Tibial nerve (tissue), 4 donors: ENCODE data around the gene NR3C1.

Experiments
- EP300 ChIP-seq, 2 donors: sonication (generic); formaldehyde crosslinking; IDR thresholded peaks; one replicate each; pipeline ENCODE4 v1.6.1; 2017; ENCODE audit warnings: antibody characterized with exemption in 2 of 2, mild to moderate bottlenecking in 1 of 2
- POLR2A ChIP-seq, 2 donors: fragments of 450-650 bp; IDR thresholded peaks; one replicate each; pipeline ENCODE4 v1.6.1; 2017; ENCODE audit warnings: antibody characterized with exemption in 2 of 2, mild to moderate bottlenecking in 2 of 2, moderate library complexity in 2 of 2
- TF ChIP-seq, protein P1 (sequence below), 5 experiments: fragments of 200-600 bp in 3 of 5; fragments of 450-650 bp in 2 of 5; sonication (generic) in 3 of 5; IDR thresholded peaks; one replicate each; pipeline ENCODE4 v1.5.1; 2016 to 2019; ENCODE audit warnings: antibody characterized with exemption in 5 of 5, mild to moderate bottlenecking in 3 of 5, moderate library complexity in 2 of 5

DNA sequence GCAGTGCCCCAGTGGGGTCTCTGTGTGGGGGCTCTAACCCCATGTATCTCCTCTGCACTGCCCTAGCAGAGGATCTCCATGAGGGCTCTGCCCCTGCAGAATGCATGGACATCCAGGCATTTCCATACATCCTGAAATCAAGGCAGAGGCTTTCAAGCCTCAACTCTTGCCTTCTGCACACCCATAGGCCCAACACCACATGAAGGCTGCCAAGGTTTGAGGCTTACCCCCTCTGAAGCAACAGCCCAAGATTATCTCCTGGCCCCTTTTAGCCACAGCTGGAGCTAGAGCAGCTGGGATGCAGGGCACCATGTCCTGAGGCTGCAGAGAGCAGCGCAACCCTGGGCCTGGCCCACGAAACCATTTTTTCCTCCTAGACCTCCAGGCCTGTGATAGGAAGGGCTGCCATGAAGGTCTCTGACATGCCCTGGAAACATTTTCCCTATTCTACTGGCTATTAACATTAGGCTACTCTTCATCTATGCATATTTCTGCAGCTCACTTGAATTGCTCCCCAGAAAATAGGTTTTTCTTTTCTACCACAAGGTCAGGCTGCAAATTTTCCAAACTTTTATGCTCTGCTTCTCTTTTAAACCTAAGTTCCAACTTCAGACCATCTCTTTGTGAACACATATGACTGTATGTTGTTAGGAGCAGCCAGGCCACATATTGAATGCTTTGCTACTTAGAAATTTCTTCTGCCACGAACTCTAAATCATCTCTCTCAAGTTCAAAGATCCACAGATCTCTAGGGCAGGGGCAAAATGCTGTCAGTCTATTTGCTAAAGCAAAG lies 18.4 kb downstream of the NR3C1 start:
- TF ChIP-seq POLR2A (IDR thresholded peaks at IDR 0.05) (no peak), EP300 (IDR thresholded peaks at IDR 0.05) (no peak)
- TF ChIP-seq, protein P1, sequence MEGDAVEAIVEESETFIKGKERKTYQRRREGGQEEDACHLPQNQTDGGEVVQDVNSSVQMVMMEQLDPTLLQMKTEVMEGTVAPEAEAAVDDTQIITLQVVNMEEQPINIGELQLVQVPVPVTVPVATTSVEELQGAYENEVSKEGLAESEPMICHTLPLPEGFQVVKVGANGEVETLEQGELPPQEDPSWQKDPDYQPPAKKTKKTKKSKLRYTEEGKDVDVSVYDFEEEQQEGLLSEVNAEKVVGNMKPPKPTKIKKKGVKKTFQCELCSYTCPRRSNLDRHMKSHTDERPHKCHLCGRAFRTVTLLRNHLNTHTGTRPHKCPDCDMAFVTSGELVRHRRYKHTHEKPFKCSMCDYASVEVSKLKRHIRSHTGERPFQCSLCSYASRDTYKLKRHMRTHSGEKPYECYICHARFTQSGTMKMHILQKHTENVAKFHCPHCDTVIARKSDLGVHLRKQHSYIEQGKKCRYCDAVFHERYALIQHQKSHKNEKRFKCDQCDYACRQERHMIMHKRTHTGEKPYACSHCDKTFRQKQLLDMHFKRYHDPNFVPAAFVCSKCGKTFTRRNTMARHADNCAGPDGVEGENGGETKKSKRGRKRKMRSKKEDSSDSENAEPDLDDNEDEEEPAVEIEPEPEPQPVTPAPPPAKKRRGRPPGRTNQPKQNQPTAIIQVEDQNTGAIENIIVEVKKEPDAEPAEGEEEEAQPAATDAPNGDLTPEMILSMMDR (IDR thresholded peaks at IDR 0.05) = no peak
